ENCODE results near the gene SRM. TPM values are rescaled to one million over a fixed set of nuclear protein-coding genes. Genes with fewer than 3 reads are reported as not detected.
"Not testable (repeated sequence)": the region's sequence is repeated elsewhere in the genome, so short reads cannot be mapped to it uniquely, and the experiment has no call there.

Gene SRM
- total RNA-seq, 1 donor from 2014 or later: 75.3 TPM

DNA sequence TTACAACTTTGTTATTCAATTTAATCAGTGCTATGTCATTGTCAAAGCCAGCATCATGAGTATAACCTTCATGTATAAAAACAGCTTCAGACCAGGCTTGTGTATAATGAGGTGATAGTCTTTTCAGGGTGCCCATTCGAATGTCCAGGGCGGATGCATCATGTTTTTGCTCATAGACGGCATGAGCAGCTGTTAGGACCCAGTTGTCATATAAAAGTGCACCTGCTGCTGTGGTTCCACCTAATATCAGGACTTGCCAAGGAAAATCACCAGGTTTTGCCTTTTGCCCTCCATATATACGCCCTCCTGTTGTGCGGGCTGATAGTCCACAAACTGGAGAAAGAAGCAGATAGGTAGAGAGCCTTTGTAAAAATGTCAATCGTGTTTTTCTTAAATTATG is 32.5 kb downstream of the SRM start:
- DNase-seq (ENCODE audit: low spot score) (no peak), ATAC-seq (no peak)
- intact Hi-C loops (cut with DNase I): no loop called here

DNA sequence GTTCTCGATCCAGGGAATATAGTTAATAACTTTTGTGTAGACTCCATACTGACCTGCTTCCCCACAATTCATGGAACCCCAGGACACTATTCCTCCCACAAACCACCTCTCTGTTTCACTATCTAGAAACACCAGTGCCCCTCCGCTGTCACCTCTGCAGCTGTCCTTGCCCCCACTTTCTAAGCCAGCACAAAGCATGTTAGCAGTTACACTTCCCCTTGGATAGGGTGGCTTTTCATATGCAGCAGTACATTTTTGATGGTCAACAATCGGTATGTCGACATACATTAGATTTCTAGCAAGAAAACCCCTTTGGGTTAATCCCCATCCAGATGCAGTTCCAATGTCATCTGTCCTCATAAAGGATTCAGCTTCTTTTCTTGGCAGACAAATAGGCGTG is 32.9 kb downstream of the SRM start:
- intact Hi-C loops (cut with DNase I): no loop called here
- DNase-seq (ENCODE audit: low spot score) (no peak), ATAC-seq (no peak)

DNA sequence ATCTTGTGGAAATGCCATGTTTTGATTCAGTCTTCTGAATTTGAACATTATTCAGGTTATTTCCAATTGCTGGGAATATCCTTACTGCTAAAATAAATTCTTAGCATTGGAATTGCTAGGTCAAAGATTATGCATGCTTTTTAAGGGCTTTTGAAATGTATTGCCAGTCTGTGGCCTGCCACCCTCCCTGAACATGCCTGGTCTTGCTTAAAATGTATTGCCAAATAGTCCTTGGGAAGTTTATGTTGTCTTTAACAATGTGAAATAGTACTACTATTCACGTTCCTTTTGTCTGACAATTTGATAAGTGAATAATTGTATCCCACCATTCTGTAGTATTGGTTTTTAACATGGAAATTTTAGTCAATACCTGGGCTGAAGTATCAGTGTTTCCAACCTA is 33.8 kb downstream of the SRM start:
- ATAC-seq: no peak
- intact Hi-C loops (cut with DNase I): no loop called here
- DNase-seq (ENCODE audit: low spot score): no peak

DNA sequence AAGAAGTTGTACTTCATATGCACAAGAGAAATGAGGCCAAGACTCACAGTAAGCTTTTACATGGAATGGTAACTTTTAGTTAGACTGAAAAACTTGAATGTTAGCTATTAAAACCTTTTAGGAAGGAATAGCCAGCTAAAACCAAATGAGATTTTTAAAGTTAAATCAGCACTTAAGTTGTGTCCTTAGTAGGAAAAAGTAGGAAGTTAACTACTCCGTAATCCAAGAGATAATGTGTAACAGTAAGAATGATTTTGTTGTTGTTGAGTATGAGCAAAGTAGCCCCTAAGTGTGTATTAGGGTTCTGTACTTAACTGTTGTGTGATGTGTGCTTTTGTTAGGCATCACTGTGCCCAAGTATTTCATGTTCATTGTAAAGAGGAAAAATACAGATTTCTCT is 34.2 kb downstream of the SRM start:
- no peak for DNase-seq (ENCODE audit: low spot score)
- ATAC-seq: no peak
- intact Hi-C loops (cut with DNase I): no loop called here

DNA sequence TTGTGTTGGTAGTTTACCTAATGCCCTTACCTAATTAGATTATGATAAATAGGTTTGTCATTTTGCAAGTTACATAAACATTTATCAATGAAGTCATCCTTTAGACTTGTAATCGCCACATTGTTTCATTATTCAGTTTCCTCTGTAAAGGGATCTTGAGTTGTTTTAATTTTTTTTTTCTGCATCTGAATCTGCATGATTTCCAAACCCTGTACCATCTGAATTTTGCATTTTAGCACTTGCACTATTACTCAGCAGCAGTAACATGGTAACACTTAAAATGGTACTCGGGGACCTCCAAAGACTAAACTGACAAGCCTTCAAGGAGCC is 35.0 kb downstream of the SRM start:
- intact Hi-C loops (cut with DNase I): no loop called here
- no peak for ATAC-seq
- no peak for DNase-seq (ENCODE audit: low spot score)

- intact Hi-C loops (cut with DNase I): no loop called here
- DNase-seq (ENCODE audit: low spot score): no peak
- no peak for ATAC-seq
Measured at GRCh38 chr1:11024154-11024873, 35.5 kb downstream of the SRM start.

DNA sequence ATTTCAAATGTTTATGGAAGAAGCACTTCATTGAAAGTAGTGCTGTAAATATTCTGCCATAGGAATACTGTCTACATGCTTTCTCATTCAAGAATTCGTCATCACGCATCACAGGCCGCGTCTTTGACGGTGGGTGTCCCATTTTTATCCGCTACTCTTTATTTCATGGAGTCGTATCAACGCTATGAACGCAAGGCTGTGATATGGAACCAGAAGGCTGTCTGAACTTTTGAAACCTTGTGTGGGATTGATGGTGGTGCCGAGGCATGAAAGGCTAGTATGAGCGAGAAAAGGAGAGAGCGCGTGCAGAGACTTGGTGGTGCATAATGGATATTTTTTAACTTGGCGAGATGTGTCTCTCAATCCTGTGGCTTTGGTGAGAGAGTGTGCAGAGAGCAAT is 36.6 kb downstream of the SRM start:
- no peak for ATAC-seq
- intact Hi-C loops (cut with DNase I): no loop called here
- no peak for DNase-seq (ENCODE audit: low spot score)

DNA sequence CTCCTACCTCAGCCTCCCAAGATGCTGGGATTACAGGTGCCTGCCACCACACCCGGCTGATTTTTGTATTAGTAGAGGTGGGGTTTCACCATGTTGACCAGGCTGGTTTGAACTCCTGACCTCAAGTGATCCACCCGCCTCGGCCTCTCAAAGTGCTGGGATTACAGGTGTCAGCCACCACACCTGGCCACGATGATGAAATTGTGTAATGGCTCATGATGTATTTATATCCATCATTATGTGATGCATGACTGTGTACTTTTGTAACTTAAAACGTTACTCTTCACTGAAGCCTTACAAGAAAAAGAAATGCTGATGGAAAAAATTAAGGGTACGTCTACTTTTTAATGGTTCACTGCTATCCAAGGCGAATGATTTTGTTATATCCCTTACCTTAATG is 39.8 kb downstream of the SRM start:
- DNase-seq (ENCODE audit: low spot score) (no peak), ATAC-seq (no peak)
- intact Hi-C loops (cut with DNase I): no loop called here

DNA sequence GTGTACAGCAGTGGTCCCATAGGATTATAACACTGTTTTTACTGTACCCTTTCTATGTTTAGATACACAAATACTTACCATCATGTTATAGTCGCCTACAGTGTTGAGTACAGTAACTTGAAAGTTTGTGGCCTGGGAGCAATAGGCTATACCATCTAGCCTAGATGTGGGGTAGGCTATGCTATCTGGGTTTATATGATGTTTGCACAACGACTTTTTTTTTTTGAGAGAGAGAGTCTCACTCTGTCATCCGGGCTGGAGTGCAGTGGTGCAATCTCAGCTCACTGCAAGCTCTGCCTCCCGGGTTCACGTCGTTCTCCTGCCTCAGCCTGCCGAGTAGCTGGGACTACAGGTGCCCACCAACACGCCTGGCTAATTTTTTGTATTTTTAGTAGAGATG is 40.5 kb downstream of the SRM start:
- DNase-seq (ENCODE audit: low spot score); ATAC-seq; intact Hi-C loops (cut with DNase I): not testable (repeated sequence)

DNA sequence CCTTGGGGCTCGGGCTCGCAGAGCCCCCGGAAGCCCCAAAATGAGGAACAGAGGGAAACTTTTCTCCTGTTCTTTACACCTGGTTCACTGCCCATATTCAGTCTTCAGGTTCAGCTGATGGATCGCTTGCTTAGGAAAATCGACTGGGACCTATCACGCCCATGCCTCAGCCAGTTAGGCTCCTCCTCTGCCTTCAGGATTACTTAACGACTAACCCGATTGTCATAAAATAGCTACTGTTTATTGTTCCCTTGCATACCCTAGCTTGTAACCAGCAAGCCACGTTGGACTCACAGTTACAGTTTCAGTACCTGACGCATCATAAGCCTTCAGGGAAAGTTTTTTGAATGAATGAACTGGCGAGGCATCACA is 46.7 kb downstream of the SRM start:
- intact Hi-C loops (cut with DNase I): loop anchor here (5.0 kb wide), 1 partner anchor 36 kb away; no protein-coding TSS in a partner anchor
- DNase-seq (ENCODE audit: low spot score) (no peak), ATAC-seq (no peak)

DNA sequence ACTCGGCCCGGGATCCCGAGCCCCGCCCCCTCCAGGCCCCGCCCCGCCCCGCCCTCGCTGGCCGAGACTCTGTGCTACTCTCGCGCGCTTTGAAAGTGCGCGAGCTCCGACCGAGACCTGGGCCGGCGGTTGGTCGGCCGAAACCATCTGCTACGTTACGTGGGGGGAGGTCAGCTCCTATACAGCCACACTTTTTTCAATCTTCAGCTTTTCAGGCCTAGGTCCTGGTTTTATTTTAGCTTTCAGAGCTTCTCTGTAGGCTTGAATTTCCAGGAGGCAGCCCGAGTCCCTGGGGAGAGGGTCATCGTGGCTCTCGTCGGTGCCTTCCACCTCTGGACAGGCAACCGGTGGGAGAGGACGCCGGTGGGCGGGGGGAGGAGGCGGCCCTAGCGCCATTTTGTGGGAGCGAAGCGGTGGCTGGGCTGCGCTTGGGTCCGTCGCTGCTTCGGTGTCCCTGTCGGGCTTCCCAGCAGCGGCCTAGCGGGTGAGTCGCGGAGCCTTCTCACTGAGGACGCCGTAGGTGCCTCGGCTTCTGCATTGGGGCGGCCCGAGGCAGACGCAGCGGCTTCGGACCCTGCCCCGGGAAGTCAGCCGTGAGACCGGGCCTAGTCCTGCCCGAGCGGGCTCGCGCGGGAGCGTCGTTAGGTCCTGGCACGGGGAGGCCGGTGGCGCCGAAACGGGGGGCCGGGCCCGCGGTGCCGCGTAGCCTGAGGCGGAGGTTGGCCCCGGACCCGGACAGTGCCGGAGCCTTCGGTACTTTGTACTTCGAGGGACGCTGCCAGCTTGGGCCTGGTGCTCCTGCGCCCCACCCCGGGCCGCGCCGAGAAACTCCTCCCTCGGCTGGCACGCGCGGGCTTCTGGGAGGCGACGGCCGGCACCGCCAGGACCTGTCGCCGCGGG is 47.3 kb downstream of the SRM start, which contains the start of gene TARDBP:
Gene TARDBP (plus strand): TSS at position 395 of the 900 bp plus-strand sequence. CDS start 1,074 bp downstream, outside the sequence.
- DNase-seq (ENCODE audit: low spot score): peak; percentile 92
- ATAC-seq: peak; percentile 99
- intact Hi-C loops (cut with DNase I): loop anchor here (5.0 kb wide), 1 partner anchor 35 kb away; no protein-coding TSS in a partner anchor

Other genes with a start within 250 kb of the SRM start
- gene TARDBP, start 47.4 kb downstream of the SRM start, total RNA-seq: 165 TPM
- not detected for gene MASP2, start 12.8 kb downstream of the SRM start, total RNA-seq
- gene EXOSC10, start 39.9 kb upstream of the SRM start, total RNA-seq: 81.8 TPM
- gene ANGPTL7, start 129.3 kb upstream of the SRM start, total RNA-seq: 159 TPM
- 36.1 TPM for gene MTOR, start 202.5 kb upstream of the SRM start, total RNA-seq
- gene UBIAD1, start 213.2 kb upstream of the SRM start, total RNA-seq: 13.9 TPM